HAP-1 (cell line): Measurements from ENCODE around the gene SLC6A12.

Experiments
- DNase-seq, 2 experiments: peaks; one replicate each; pipeline ENCODE4 v3.0.0-alpha.2; 2016 to 2020; ENCODE audit warnings: low spot score in 2 of 2
- H3K27me3 ChIP-seq: fragments of 250-450 bp; sonication (Bioruptor Pico); 2 replicates; pipeline ENCODE4 v1.5.1; 2020; ENCODE audit warnings: low read depth, mild to moderate bottlenecking, moderate library complexity
- H3K36me3 ChIP-seq: fragments of 250-450 bp; sonication (Bioruptor Pico); replicated peaks from 2 replicates; pipeline ENCODE4 v1.5.1; 2020; ENCODE audit warnings: mild to moderate bottlenecking
- H3K4me1 ChIP-seq: fragments of 250-450 bp; sonication (Bioruptor Pico); 2 replicates; pipeline ENCODE4 v1.5.1; 2020; ENCODE audit warnings: mild to moderate bottlenecking
- H3K4me3 ChIP-seq: fragments of 250-450 bp; sonication (Bioruptor Pico); 2 replicates; pipeline ENCODE4 v1.5.1; 2020; ENCODE audit warnings: mild to moderate bottlenecking, moderate library complexity
- H3K9me3 ChIP-seq: fragments of 250-450 bp; sonication (Bioruptor Pico); 2 replicates; pipeline ENCODE4 v1.5.1; 2020; ENCODE audit warnings: mild to moderate bottlenecking, moderate library complexity
- in situ Hi-C: fragments of 300-500 bp; cut with MboI; formaldehyde crosslinking; loops from 3 replicates; pipeline ENCODE4 v1.14.3; 2020; ENCODE audit warnings: low sequenced_read_pairs, inconsistent platforms, mixed read lengths

Gene SLC6A12

GRCh38 chr12:159156-159782, 54.7 kb downstream of the SLC6A12 start:
- Histone ChIP-seq H3K36me3 (no peaks in the 10 kb centered on the region), H3K27me3 (peaks cover 3% of the 10 kb centered on the region; the same call in 1 of the 2 replicates), H3K4me3 (no peak overlapping the region), H3K4me1 (no peaks in the 10 kb centered on the region), H3K9me3 (no peaks in the 10 kb centered on the region)
- DNase-seq = no peak
- in situ Hi-C loops = no loop called here

- DNase-seq = no peak
- Histone ChIP-seq H3K4me1 (no peaks in the 10 kb centered on the region), H3K4me3 (no peak overlapping the region), H3K27me3 (peaks cover 3% of the 10 kb centered on the region; the same call in 1 of the 2 replicates), H3K9me3 (no peaks in the 10 kb centered on the region), H3K36me3 (no peaks in the 10 kb centered on the region)
- in situ Hi-C loops = no loop called here
These were observed 56.3 kb downstream of the SLC6A12 start for GRCh38 chr12:157644-158043.

DNA sequence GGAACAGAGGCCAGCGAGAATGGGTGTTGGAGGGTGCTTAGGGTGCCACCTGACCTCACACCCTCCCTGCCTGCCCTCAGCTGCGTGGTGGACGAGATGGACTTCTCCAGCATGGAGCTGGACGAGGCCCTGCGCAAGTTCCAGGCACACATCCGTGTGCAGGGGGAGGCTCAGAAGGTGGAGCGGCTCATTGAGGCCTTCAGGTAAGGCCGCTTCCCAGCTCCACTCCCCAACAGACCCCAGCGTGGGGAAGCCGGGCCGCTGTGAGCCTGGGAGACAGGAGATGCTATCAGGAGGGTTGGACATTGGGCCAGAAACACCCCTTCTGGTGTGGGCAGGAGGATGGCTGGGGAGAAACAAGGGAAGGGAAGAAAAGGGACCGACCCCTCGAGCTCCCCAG, 57.0 kb downstream of the SLC6A12 start:
- no peaks in the 10 kb centered on the region for H3K4me1 ChIP-seq
- H3K9me3 ChIP-seq = no peaks in the 10 kb centered on the region
- peaks cover 3% of the 10 kb centered on the region; the same call in 1 of the 2 replicates for H3K27me3 ChIP-seq
- H3K36me3 ChIP-seq = no peaks in the 10 kb centered on the region
- in situ Hi-C loops = no loop called here
- no peak for DNase-seq
- no peak overlapping the region for H3K4me3 ChIP-seq

DNA sequence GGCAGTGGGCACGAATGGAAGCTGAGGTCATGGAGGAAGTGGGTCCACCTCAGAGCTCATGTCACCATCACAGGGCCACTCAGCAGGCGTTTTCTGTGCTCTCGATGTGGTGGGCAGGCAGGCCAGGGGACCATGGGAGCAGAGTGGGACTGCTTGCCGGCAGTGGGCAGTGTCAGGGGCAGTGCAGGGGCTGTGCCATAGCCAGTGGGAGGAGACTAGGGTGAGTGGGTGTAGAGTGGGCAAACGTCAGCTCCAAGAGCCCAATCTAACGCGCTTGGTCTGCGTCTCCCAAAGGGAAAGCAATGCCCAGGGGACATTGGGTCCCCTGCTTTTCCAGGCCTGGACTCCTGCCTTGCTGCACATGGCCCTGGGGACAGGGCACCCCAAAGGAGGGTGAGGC, 58.3 kb downstream of the SLC6A12 start:
- no peaks in the 10 kb centered on the region for H3K36me3 ChIP-seq
- H3K4me3 ChIP-seq = no peak overlapping the region
- in situ Hi-C loops = no loop called here
- H3K9me3 ChIP-seq = no peaks in the 10 kb centered on the region
- H3K27me3 ChIP-seq = peaks cover 3% of the 10 kb centered on the region; the same call in 1 of the 2 replicates
- DNase-seq = no peak
- no peaks in the 10 kb centered on the region for H3K4me1 ChIP-seq

DNA sequence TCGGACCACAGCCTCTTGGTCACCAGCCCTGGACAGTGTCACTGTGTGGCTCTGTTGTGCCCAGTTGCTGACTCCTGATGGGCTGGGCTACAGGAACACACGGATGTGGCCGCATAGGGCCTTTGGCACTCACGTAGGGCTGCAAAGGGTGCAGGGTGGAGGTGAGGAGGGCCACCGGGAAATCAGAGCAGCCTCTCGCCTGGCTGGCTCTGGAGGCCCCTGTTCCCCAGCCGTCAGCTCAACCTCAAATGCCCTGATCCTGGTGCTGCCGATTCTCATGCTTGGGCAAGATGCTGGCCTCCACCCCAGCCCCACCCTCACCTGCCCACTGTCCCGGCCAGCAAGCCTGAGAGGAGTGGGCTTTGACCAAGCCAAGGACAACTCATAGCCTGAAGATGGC, 59.0 kb downstream of the SLC6A12 start:
- in situ Hi-C loops = no loop called here
- Histone ChIP-seq H3K9me3 (no peaks in the 10 kb centered on the region), H3K4me1 (no peaks in the 10 kb centered on the region), H3K36me3 (no peaks in the 10 kb centered on the region), H3K4me3 (no peak overlapping the region), H3K27me3 (peaks cover 3% of the 10 kb centered on the region; the same call in 1 of the 2 replicates)
- DNase-seq = no peak

DNA sequence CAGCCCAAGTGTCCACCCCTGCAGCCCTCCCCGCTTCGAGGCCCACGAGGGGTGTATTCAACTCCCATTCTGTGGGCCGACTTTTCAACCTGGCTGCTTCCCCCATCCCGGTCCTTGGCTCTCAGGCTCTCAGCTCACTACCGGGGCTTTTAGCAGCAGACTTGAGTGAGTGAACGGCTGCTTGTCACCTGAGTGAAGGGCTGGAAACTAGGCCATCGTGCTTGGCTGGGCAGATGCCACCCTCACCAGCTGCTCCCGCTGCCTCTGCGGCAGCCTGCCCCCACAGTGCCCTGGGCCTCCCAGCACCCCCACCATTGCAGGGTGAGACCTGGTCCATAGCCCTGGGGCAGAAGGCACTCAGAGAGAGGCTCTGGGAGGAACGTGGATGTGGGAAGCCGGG, 59.9 kb downstream of the SLC6A12 start:
- H3K4me3 ChIP-seq = no peak overlapping the region
- in situ Hi-C loops = no loop called here
- no peaks in the 10 kb centered on the region for H3K27me3 ChIP-seq
- no peaks in the 10 kb centered on the region for H3K9me3 ChIP-seq
- no peaks in the 10 kb centered on the region for H3K4me1 ChIP-seq
- no peaks in the 10 kb centered on the region for H3K36me3 ChIP-seq
- DNase-seq = no peak

DNA sequence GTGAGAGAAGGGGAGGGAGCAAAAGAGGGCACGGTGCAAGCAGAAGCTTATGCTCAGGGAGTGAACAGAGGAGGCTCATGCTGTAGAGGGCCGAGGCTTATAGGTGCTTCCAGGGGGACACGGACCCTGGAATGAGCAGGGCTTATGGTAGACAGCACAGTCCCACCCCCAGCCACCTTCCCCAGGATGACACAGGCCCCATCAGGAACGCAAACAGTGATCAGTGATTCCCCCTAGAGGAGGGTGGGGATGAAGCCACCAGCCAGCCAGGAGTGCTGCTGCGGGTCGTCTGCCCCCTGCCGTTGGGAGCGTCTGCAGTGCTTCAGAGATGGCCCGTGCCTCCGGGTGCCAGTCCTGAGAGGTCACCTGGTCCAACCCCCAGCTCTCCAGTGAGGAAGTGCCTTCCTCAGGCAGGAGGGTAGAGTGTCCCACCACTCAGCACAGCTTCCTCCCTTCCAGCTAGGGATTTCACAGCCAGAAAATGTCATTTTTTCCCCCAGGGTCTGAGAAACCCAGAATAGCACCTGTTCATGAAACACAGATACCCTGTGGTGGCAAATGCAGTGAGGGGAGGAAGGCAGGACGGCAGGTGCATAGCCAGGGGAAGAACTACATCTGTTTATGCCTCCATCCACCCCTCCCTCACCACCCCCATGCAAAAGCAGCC, 60.7 kb downstream of the SLC6A12 start:
- H3K27me3 ChIP-seq = no peaks in the 10 kb centered on the region
- H3K4me1 ChIP-seq = no peaks in the 10 kb centered on the region
- H3K9me3 ChIP-seq = no peaks in the 10 kb centered on the region
- no peak overlapping the region for H3K4me3 ChIP-seq
- DNase-seq = peak; percentile 34 to 81
- in situ Hi-C loops = no loop called here
- H3K36me3 ChIP-seq = no peaks in the 10 kb centered on the region

DNA sequence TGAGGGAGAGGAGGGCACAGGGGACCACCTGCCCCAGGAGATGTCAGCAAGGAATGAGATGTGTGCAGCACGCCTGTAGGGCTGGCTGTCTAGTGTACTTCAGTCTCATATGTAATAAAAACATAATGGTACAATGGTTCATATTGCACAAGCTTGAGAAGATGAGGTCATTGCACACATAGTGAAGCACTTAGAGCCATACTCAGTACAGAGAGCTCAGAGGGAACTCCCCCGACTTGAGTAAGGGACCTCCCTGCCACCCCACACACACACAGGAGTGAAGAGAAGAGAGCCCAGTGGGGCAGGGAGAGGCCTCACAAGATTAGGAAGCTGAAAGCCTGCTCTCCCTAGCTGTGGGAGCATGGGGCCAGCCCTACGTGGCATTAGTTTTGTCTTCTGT, 61.5 kb downstream of the SLC6A12 start:
- in situ Hi-C loops = no loop called here
- no peak for DNase-seq

DNA sequence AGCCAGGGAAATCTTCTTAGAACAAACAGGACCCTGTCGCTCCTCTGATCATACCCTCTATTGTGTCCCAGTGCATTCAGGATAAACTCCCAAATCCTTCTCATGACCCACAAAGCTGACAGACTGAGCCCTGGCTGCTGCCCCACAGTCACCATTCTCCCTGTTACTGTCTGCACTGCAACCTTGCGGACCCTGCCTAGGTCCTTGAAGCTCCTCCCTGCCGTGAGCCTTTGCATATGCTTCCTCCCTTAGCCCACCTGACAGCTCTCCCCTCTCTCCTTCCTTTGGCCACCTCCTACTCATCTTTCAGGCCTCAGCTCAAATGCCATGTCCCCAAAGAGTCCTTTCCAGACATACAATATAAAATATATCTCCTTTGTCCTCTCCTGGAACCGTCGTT, 62.4 kb downstream of the SLC6A12 start:
- Histone ChIP-seq H3K4me3 (no peak overlapping the region), H3K36me3 (no peaks in the 10 kb centered on the region), H3K4me1 (no peaks in the 10 kb centered on the region), H3K9me3 (no peaks in the 10 kb centered on the region), H3K27me3 (no peaks in the 10 kb centered on the region)
- in situ Hi-C loops = no loop called here
- DNase-seq = no peak

More for the DNA sequence above, 61.5 kb downstream of the SLC6A12 start:
- Histone ChIP-seq H3K27me3 (no peaks in the 10 kb centered on the region), H3K9me3 (no peaks in the 10 kb centered on the region), H3K4me3 (no peak overlapping the region), H3K36me3 (no peaks in the 10 kb centered on the region), H3K4me1 (no peaks in the 10 kb centered on the region)

- DNase-seq = no peak
- in situ Hi-C loops = no loop called here
- no peaks in the 10 kb centered on the region for H3K36me3 ChIP-seq
- H3K4me3 ChIP-seq = no peak overlapping the region
- H3K4me1 ChIP-seq = no peaks in the 10 kb centered on the region
- H3K9me3 ChIP-seq = no peaks in the 10 kb centered on the region
- H3K27me3 ChIP-seq = no peaks in the 10 kb centered on the region
These were observed 65.1 kb downstream of the SLC6A12 start for GRCh38 chr12:148676-149416.

GRCh38 chr12:147242-147641, 66.7 kb downstream of the SLC6A12 start:
- DNase-seq = no peak
- in situ Hi-C loops = no loop called here
- H3K36me3 ChIP-seq = no peaks in the 10 kb centered on the region

DNA sequence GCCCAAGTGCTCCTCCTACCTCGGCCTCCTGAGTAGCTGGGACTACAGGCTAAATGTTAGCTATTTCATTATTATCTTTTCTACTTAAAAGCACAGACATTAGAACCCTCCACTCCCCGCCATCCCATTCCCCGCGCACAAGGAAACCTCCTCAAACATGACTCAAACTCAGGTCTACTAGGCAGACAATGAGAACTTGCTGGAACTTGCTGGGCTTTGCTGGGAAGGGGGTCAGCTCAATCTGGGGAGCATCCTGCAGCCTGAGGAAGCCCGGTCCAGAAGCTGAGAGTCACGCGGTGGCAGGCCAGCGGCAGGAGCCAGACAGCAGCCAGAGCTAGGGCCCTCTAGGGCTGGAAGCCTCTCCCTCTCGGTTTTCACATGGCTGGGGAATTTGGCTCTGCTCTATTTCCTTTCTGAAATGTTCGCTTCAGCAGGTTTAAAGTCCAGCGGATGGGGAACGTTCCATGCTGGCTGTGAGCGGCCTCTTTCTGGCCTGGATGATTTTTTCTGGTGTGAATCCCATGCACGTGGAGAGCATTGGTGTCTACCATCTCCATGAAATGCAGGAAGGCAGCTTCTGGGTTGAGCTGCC, 68.5 kb downstream of the SLC6A12 start:
- in situ Hi-C loops = no loop called here
- no peaks in the 10 kb centered on the region for H3K4me1 ChIP-seq
- H3K36me3 ChIP-seq = no peaks in the 10 kb centered on the region
- H3K27me3 ChIP-seq = peaks cover 2% of the 10 kb centered on the region; the same call in 1 of the 2 replicates
- no peaks in the 10 kb centered on the region for H3K9me3 ChIP-seq
- no peak overlapping the region for H3K4me3 ChIP-seq
- no peak for DNase-seq

More at GRCh38 chr12:147242-147641, 66.7 kb downstream of the SLC6A12 start:
- Histone ChIP-seq H3K27me3 (no peaks in the 10 kb centered on the region), H3K4me3 (no peak overlapping the region), H3K9me3 (no peaks in the 10 kb centered on the region), H3K4me1 (no peaks in the 10 kb centered on the region)

- Histone ChIP-seq H3K4me3 (no peak overlapping the region), H3K27me3 (peaks cover 8% of the 10 kb centered on the region; the same call in 1 of the 2 replicates), H3K4me1 (no peaks in the 10 kb centered on the region), H3K36me3 (no peaks in the 10 kb centered on the region), H3K9me3 (no peaks in the 10 kb centered on the region)
- in situ Hi-C loops = no loop called here
- no peak for DNase-seq
These were observed 69.2 kb downstream of the SLC6A12 start for GRCh38 chr12:144650-145284.
